ENCODE measurements around the gene TSPAN18. TPM values are rescaled to one million over a fixed set of nuclear protein-coding genes. Genes with fewer than 3 reads are reported as not detected.

Gene TSPAN18
- total RNA-seq, 4 donors from 2014 or later, result 2.2 to 18.1 (median 3.4) TPM

GRCh38 chr11:44967930-44968496 lies 241.3 kb downstream of the TSPAN18 start:
- TF ChIP-seq, protein P1, sequence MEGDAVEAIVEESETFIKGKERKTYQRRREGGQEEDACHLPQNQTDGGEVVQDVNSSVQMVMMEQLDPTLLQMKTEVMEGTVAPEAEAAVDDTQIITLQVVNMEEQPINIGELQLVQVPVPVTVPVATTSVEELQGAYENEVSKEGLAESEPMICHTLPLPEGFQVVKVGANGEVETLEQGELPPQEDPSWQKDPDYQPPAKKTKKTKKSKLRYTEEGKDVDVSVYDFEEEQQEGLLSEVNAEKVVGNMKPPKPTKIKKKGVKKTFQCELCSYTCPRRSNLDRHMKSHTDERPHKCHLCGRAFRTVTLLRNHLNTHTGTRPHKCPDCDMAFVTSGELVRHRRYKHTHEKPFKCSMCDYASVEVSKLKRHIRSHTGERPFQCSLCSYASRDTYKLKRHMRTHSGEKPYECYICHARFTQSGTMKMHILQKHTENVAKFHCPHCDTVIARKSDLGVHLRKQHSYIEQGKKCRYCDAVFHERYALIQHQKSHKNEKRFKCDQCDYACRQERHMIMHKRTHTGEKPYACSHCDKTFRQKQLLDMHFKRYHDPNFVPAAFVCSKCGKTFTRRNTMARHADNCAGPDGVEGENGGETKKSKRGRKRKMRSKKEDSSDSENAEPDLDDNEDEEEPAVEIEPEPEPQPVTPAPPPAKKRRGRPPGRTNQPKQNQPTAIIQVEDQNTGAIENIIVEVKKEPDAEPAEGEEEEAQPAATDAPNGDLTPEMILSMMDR (IDR thresholded peaks at IDR 0.05), result no peak
- DNase-seq (ENCODE audit: low spot score) (no peak), ATAC-seq (ENCODE audit: low FRiP score) (no peak)

- ATAC-seq (ENCODE audit: low FRiP score) (no peak), DNase-seq (ENCODE audit: low spot score) (no peak)
- TF ChIP-seq, protein P1 (IDR thresholded peaks at IDR 0.05), result no peak
Observed at GRCh38 chr11:44968510-44968909, 241.7 kb downstream of the TSPAN18 start.

GRCh38 chr11:44969651-44970252 lies 243.0 kb downstream of the TSPAN18 start:
- TF ChIP-seq, protein P1 (IDR thresholded peaks at IDR 0.05), result no peak
- DNase-seq (ENCODE audit: low spot score), result no peak
- ATAC-seq (ENCODE audit: low FRiP score), result no peak

DNA sequence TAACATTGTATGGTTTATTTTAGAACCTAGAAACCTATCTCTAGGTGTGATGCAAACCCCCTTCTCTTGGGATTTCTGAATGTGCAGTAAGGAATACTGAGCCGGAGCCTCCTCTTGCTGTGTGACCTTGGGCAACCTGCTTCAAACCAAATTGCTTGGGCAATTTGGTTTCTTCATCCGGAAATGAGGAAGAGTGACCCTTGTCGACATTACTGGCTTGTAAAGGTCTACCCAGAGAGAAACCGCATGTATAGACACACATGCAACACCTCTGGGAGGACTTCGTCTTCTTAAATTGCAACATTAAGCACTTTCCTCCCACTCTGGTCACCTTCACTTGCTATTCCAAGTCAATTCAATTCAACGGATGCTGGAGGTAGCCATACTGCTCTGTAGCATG lies 243.5 kb downstream of the TSPAN18 start:
- TF ChIP-seq, protein P1 (IDR thresholded peaks at IDR 0.05), result no peak
- DNase-seq (ENCODE audit: low spot score) (no peak), ATAC-seq (ENCODE audit: low FRiP score) (no peak)

GRCh38 chr11:44971185-44971584 lies 244.4 kb downstream of the TSPAN18 start:
- DNase-seq (ENCODE audit: low spot score) (no peak), ATAC-seq (ENCODE audit: low FRiP score) (no peak)
- TF ChIP-seq, protein P1 (IDR thresholded peaks at IDR 0.05), result no peak

GRCh38 chr11:44972746-44973435 lies 246.1 kb downstream of the TSPAN18 start:
- DNase-seq (ENCODE audit: low spot score) (no peak), ATAC-seq (ENCODE audit: low FRiP score) (no peak)
- TF ChIP-seq, protein P1 (IDR thresholded peaks at IDR 0.05), result no peak

Measured in omental fat pad (tissue), 4 donors.